ENCODE data around the gene LCNL1.

Gene LCNL1

GRCh38 chr9:136975644-136976043 lies 7.1 kb upstream of the LCNL1 start:
- no peak for DNase-seq (ENCODE audit: low read depth)

DNA sequence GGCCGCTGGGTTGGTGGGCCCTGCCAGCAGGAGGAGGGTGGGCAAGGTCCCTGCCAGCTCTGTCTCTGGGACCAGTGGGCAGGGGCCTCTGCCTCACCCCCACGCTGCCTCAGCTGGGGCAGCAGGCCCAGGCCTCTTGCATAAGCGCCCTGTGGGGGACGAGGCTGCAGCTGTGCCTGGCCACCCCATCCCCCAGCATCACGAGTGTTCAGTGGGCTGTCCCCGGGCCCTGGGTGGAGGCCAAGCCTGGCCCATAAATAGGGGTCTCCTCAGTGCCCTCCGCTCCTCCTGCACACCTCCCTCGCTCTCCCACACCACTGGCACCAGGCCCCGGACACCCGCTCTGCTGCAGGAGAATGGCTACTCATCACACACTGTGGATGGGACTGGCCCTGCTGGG lies 5.6 kb upstream of the LCNL1 start, which contains the start of gene PTGDS:
Gene PTGDS (plus strand): TSS at position 282 of the 400 bp plus-strand sequence. CDS start 75 bp downstream, at position 357.
- DNase-seq (ENCODE audit: low read depth): no peak

GRCh38 chr9:136977649-136978072 lies 5.1 kb upstream of the LCNL1 start:
- DNase-seq (ENCODE audit: low read depth): no peak

- peak; percentile 63 for DNase-seq (ENCODE audit: low read depth)
These were observed 4.5 kb upstream of the LCNL1 start for GRCh38 chr9:136978073-136978864.

GRCh38 chr9:136978865-136979544 lies 3.8 kb upstream of the LCNL1 start:
- no peak for DNase-seq (ENCODE audit: low read depth)

- no peak for DNase-seq (ENCODE audit: low read depth)
These were observed 2.8 kb upstream of the LCNL1 start for GRCh38 chr9:136979769-136980587.

- no peak for DNase-seq (ENCODE audit: low read depth)
These were observed 1.9 kb upstream of the LCNL1 start for GRCh38 chr9:136980669-136981478.

- DNase-seq (ENCODE audit: low read depth): peak; percentile 21
These were observed 1.1 kb upstream of the LCNL1 start for GRCh38 chr9:136981588-136982231.

- no peak for DNase-seq (ENCODE audit: low read depth)
These were observed 374 bp downstream of the LCNL1 start for GRCh38 chr9:136983167-136983566.

DNA sequence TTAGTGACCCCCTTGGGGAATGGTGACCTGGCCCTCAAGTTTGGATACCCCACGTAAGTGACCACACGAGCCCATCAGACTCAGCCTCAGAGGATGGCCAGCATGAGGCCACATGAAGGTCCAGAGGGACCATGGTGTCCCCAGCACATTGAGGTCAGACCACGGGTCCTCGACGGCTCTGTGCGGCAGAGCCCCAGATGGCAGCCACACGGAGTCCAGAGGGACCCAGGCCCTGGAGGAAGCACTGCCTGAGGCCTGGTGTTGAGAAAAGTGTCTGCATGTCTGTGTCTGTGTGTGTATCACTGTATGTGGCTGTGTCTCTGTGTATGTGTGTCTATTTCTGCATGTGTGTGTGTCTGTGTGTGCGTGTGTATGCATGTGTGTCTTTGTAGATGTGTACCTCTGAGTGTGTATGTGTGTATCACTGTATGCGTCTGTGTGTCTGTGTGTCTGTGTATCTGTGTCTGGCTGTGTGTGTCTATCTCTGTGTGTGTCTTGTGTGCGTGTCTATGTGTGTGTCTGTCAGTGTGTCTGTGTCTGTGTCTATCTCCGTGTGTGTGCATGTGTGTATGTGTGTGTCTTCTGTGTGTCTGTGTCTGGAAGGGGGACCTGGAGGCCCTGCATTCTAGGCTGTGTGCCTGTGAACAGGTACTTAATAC lies 992 bp downstream of the LCNL1 start:
- no peak for DNase-seq (ENCODE audit: low read depth)

- no peak for DNase-seq (ENCODE audit: low read depth)
These were observed 1.8 kb downstream of the LCNL1 start for GRCh38 chr9:136984464-136985026.

- no peak for DNase-seq (ENCODE audit: low read depth)
These were observed 2.3 kb downstream of the LCNL1 start for GRCh38 chr9:136985027-136985602.

DNA sequence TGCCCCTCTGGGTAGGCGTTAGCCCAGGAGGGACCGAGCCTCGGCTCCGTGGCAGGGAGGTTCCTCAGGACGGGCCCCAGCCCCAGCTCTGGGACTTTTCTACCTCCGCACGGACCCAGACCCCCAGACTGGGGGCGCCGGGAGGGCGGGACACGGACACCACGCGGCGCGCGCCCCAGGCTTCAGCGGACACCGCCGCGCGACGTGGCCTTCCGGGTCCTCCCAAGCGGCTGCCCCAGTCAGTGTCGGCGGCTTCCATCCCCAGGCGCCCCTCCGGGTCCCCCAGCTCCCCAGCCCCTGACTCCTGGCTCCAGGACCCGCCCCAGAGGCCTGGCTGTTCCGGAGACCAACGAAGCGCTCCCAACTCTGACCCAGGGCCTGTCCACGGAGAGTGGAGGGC lies 3.1 kb downstream of the LCNL1 start:
- DNase-seq (ENCODE audit: low read depth): no peak

- DNase-seq (ENCODE audit: low read depth): no peak
These were observed 6.1 kb downstream of the LCNL1 start for GRCh38 chr9:136988872-136989271.

DNA sequence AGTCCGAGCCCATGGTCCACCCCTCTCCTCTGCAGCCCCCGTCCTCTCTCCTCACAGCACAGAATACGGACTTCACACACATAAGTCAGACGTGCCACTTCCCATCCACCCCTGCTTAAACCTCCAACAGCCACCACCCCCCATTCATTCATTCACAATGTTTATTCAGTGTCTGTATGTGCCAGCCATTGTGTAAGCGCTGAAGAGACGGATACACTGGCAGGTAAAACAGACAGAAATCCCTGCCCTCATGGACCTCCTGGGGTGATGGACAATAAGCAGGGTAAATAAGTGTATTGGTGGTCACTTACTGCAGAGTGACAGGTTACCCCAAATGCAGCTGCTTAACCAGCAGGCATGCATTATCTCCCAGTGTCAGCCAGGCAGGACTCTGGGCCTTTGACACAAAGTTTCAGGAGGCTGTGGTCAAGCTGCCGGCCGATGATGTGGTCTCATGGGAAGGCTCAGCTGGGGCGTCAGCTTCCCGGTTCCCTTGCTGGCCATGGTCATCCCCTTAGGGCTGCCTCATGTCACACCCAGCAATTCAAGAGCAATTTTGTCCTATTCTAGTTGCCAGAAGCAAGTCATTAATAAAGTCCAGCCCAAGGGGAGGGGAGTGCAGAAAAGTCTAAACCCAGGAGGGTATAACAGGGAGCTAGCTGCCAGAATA lies 7.6 kb downstream of the LCNL1 start:
- DNase-seq (ENCODE audit: low read depth): no peak

- peak; percentile 90 for DNase-seq (ENCODE audit: low read depth)
These were observed 9.4 kb downstream of the LCNL1 start, which contains the start of gene PAXX for GRCh38 chr9:136991993-136992818. PAXX (plus strand) TSS chr9:136992422; CDS start chr9:136992444, 22 bp downstream.

GRCh38 chr9:136992819-136993369 lies 10.1 kb downstream of the LCNL1 start:
- DNase-seq (ENCODE audit: low read depth): no peak

All from EH (cell line).